ENCODE measurements around the gene SUGP2. TPM values are rescaled to one million over a fixed set of nuclear protein-coding genes. Genes with fewer than 3 reads are reported as not detected.

SUGP2 gene
- total RNA-seq, 2 experiments from 2014 or later: 76.6 to 80.7 TPM

- POLR2A ChIA-PET: no interaction called here
These were observed 29.3 kb upstream of the SUGP2 start for GRCh38 chr19:19062454-19063182.

GRCh38 chr19:19061506-19061905 is 28.2 kb upstream of the SUGP2 start:
- ChIA-PET CTCF (no interaction called here), POLR2A (no interaction called here)

More at GRCh38 chr19:19062454-19063182, 29.3 kb upstream of the SUGP2 start:
- CTCF ChIA-PET: interaction anchor here (0.8 to 1.6 kb wide), 2 partner anchors 12 to 203 kb away, joined by 3 to 4 read pairs; no protein-coding TSS in a partner anchor

- POLR2A ChIA-PET: no interaction called here
- CTCF ChIA-PET: no interaction called here
These were observed 26.7 kb upstream of the SUGP2 start for GRCh38 chr19:19059837-19060611.

DNA sequence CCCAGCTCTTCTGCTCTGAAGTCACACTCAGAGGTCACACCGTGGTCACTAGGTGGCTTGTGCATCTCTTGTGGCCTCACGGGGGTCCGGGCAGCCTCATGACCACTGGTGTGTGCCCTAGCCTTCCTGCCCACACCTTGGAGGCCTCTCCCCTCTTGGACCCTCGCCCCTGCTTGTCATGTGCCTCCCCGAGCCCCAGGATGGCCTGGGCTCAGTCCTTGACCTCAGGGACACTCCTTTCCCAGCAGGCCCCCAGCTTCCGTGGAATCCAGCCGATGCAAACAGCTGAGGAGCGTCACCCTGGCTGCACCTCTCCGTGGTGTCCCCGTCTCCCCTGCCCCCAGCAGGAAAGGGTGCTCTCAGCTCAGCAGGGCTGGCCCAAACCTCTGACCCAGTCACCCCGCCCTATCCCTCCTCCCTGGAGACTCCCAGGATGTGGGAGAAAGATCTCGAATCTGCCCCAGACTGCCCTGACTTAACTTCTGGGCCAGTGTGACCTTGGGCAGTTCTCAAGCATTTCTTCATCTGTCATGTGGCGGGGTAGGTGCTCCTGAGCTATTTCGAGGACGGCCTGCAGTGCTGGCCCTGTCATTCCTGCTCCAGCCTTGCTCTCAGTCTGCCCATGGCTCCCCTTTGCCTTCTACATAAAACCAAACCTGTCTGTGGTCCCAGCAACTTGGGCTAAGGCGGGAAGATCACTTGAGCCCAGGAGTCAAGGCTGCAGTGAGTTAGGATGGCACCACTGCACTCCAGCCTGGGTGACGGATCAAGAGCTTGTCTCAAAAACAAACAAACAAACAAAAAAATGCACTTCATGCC is 25.9 kb upstream of the SUGP2 start:
- ChIA-PET CTCF (no interaction called here), POLR2A (no interaction called here)

GRCh38 chr19:19057720-19058119 is 24.4 kb upstream of the SUGP2 start:
- CTCF ChIA-PET: interaction anchor here (0.7 kb wide), 1 partner anchor 95 kb away, joined by 3 read pairs; no protein-coding TSS in a partner anchor
- POLR2A ChIA-PET: no interaction called here

DNA sequence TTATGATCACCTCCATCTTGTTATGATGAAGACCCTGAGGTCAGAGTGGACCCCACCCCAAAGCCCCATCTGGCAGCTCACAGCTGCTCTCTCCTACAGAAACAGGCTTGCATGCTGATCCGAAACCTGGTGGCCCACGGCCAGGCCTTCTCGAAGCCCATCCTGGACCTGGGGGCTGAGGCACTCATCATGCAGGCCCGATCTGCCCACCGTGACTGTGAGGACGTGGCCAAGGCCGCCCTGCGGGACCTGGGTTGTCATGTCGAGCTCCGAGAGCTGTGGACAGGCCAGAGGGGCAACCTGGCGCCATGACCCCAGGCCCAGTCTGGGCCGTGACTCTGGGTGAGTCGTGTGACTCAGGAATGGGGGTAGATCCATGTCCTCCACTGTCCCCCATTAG is 24.0 kb upstream of the SUGP2 start:
- ChIA-PET CTCF (interaction anchor here (0.7 kb wide), 1 partner anchor 95 kb away, joined by 3 read pairs; no protein-coding TSS in a partner anchor), POLR2A (no interaction called here)

GRCh38 chr19:19056636-19057275 is 23.4 kb upstream of the SUGP2 start:
- POLR2A ChIA-PET: no interaction called here
- CTCF ChIA-PET: interaction anchor here (0.7 kb wide), 1 partner anchor 96 kb away, joined by 3 read pairs; no protein-coding TSS in a partner anchor

DNA sequence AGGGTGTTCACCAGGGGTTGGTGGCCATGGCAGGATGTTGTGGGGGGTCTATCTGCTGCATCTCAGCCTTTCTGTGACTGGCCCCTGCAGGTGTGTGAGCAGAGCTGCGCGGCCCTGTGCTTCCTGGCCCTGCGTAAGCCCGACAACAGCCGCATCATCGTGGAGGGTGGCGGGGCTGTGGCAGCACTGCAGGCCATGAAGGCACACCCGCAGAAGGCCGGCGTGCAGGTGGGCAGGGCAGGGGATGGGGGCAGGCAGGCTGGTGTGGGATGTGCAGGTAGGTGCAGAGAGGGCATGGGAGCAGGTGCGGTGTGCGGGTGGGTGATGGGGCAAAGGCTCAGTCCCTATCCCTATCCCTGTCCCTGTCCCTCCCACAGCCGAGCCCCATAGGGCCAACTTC is 22.4 kb upstream of the SUGP2 start:
- ChIA-PET POLR2A (no interaction called here), CTCF (no interaction called here)

DNA sequence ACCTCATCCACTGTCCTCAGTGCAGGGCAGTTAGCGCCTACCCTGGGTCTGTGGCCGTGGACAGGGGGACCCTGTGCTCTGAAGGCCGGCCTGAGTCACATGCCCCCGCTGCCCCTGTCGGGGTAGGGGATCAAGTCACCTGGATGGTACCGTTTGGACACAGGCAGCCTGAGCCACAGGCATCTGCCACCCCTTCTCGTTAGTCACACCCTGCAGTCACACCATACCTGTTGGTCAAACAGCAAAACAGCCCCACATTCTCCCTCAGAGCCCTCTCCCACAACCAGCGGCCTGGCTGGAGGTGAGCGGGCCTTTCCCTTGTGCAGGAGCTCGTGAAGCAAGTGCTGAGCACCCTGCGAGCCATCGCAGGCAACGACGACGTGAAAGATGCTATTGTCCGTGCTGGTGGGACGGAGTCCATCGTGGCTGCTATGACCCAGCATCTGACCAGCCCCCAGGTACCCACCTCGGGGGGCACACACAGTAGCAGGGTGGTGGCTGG is 21.7 kb upstream of the SUGP2 start:
- ChIA-PET POLR2A (no interaction called here), CTCF (interaction anchor here (1.5 kb wide), 1 partner anchor 91 kb away, joined by 4 read pairs; no protein-coding TSS in a partner anchor)

- POLR2A ChIA-PET: interaction anchor here (0.6 kb wide), 1 partner anchor 230 kb away, joined by 3 read pairs; no protein-coding TSS in a partner anchor
- CTCF ChIA-PET: interaction anchor here (1.5 kb wide), 1 partner anchor 92 kb away, joined by 4 read pairs; no protein-coding TSS in a partner anchor
These were observed 21.1 kb upstream of the SUGP2 start for GRCh38 chr19:19054315-19054938.

DNA sequence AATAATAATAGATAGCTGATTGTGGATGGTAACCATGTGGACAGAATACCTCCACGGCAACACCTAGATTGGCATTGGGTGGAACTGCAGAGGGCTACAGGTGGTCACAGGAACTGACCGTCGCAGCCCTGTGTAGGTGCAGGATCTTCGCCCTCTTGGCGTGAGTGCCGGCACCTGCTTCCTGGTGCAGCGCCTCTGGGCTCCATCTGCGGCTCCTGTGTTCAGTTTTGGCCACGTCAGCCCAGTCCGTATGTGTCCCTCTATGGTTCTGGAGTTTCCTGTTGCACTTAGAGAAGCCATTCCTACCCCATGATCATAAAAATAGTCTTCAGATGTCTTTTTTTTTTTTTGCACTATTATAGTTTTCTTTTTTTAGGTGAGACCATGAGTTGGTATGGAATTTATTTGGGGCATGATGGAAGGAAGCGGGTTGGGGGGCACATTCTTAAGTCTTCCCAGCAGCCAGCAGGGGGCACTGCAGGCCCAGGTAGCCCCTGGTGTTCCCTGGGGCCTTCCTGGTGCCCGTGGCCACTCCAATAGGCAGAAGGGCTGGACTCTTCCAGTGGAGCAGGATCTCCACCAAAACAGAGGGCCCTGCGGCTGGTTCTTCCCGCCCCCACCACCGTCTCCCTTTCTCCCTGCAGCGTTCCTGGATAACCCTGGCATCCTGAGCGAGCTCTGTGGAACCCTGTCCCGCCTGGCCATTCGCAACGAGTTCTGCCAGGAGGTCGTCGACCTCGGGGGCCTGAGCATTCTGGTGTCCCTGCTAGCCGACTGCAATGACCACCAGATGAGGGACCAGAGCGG is 20.4 kb upstream of the SUGP2 start:
- ChIA-PET CTCF (interaction anchor here (0.5 to 1.5 kb wide), 2 partner anchors 79 to 93 kb away, joined by 3 to 4 read pairs; no protein-coding TSS in a partner anchor), POLR2A (interaction anchor here (0.6 kb wide), 1 partner anchor 231 kb away, joined by 3 read pairs; no protein-coding TSS in a partner anchor)

DNA sequence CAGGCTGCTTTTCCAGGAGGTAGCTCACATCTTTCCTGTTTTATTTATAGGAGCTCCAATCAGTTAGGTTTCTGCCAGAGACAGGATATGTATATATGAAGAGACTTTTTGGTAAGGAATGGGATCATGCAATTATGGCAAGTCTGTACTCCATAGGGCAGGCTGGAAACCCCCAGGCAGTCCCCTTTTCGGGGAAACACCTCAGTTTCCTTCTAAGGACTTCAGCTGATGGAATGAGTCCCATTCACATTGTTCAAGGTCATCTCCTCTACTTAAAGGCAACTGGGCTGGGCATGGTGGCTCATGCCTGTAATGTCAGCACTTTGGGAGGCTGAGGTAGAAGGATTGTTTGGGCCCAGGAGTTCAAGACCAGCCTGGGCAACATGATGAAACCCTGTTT is 19.6 kb upstream of the SUGP2 start:
- ChIA-PET CTCF (interaction anchor here (0.5 to 1.0 kb wide), 5 partner anchors 54 to 151 kb away, joined by 3 to 4 read pairs (median 3); no protein-coding TSS in a partner anchor), POLR2A (no interaction called here)

DNA sequence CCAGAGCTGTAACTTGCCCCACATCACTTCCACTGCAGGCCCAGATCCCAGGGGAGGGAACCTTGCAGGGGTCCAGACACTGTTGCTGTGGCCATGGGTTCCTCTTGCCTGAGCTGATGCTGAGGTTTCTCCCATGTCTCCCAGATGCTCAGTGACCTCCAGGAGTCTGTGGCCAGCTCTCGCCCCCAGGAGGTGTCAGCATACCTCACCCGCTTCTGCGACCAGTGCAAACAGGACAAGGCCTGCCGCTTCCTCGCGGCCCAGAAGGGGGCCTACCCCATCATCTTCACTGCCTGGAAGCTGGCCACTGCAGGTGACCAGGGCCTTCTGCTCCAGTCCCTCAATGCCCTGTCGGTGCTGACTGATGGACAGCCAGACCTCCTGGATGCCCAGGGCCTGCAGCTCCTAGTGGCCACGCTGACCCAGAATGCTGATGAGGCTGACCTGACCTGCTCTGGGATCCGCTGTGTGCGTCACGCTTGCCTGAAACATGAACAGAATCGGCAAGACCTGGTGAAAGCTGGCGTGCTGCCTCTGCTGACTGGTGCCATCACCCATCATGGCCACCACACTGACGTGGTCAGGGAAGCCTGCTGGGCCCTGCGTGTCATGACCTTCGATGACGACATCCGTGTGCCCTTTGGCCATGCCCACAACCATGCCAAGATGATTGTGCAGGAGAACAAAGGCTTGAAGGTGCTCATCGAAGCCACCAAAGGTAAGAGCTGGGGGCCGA is 18.3 kb upstream of the SUGP2 start:
- ChIA-PET CTCF (interaction anchor here (1.0 kb wide), 1 partner anchor 85 kb away, joined by 4 read pairs; no protein-coding TSS in a partner anchor), POLR2A (interaction anchor here (0.7 kb wide), 1 partner anchor 386 kb away, joined by 4 read pairs; no protein-coding TSS in a partner anchor)

DNA sequence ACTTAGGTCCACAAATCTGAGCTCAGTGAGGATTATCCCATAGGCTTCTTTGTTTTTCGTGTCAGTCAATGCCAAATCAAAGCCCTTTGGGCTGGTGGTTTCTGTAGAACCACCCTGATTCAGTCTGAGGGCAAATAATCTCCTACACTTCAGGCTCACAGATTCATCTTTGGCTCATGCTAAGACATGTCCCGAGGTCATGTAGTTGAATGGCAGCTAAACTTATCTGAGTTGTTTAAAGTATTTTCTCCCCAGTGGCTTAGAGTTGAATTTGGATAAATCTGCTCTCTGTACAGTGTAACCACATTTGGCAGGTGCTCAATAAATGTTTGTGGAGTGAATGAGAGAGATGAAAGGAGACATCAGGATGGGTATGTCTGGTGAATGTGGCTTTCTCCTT is 17.4 kb upstream of the SUGP2 start:
- CTCF ChIA-PET: no interaction called here
- POLR2A ChIA-PET: no interaction called here

- ChIA-PET POLR2A (no interaction called here), CTCF (no interaction called here)
These were observed 16.8 kb upstream of the SUGP2 start for GRCh38 chr19:19050104-19050503.

GRCh38 chr19:19049406-19049805 is 16.1 kb upstream of the SUGP2 start:
- POLR2A ChIA-PET: no interaction called here
- CTCF ChIA-PET: no interaction called here

DNA sequence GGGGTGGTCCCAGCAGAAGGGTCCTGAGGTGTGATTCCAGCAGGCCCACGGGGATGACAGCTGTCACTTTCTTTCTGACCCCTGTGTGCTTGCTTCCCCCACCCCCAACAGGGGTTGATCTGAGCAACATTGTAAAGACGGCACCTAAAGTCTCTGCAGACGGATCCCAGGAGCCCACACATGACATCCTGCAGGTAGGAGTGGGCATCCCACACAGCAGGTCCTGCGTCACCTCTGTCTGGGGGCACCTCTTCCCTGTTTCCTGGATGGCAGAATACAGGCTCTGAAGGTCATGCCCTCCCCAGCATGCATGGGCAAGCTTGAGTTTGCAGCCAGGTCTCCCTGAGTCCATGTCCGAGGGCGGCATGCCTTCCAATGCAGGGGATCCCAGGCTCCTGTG is 10.6 kb upstream of the SUGP2 start:
- POLR2A ChIA-PET: no interaction called here
- CTCF ChIA-PET: no interaction called here
